ENCODE data around the gene SRSF12. TPM values are rescaled to one million over a fixed set of nuclear protein-coding genes. Genes with fewer than 3 reads are reported as not detected.
A peak's percentile ranks its signal among the peaks of the same experiment; 100 is the strongest.

The SRSF12 gene
- total RNA-seq (1 to 10 TPM in 2 of 6 donors, under 1 TPM in 4; 0.37 to 1.6 (median 0.55) TPM), polyA plus RNA-seq (1 to 10 TPM; 1.0 to 1.4 TPM)

- FAIRE-seq: no peak
- intact Hi-C loops (cut with DNase I): loop anchor here in 1 of 3 donors (10.0 kb wide), 1 partner anchor 127 kb away; no protein-coding TSS in a partner anchor
- peak within 1 kb of the TSS in 2 of 4 donors; percentile 47 to 53 for H3K27ac ChIP-seq
- no peaks in the 10 kb centered on the region for H3K9me3 ChIP-seq
- 0 to 1% methylated on average over 78 to 106 of the region's 106 CpGs for WGBS, 2 donors
- H3K4me3 ChIP-seq: peak within 1 kb of the TSS; percentile 31 to 75 (median 56)
- no peaks in the 10 kb centered on the region for H3K4me1 ChIP-seq
- H3K36me3 ChIP-seq: no peaks in the 10 kb centered on the region
- peak; percentile 81 to 89 (median 86) for ATAC-seq
- DNase-seq: peak; percentile 18 to 82 (median 44)
- no peaks in the 10 kb centered on the region for H3K27me3 ChIP-seq
- TF ChIP-seq CTCF (IDR thresholded peaks at IDR 0.05): no peak
These were observed at the start of gene SRSF12 for GRCh38 chr6:89117211-89118108. SRSF12 (minus strand) TSS chr6:89118071; CDS start chr6:89117887, 184 bp downstream.

DNA sequence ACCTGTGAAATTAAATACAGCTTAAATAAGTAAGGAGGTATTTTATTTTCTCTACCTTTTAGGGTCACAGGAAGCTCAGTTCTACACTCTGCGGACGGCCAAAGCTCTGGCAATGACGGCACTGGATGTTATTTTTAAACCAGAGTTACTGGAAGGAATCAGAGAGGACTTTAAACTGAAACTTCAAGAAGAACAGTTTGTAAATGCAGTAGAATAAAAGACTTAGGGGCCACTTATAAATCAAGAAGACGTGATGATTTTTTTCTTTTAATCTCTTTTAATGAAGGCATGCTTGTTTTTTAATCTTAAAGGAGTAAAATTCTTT lies 44.1 kb upstream of the SRSF12 start:
- no peak for TF ChIP-seq CTCF (IDR thresholded peaks at IDR 0.05)
- no peak for DNase-seq
- Histone ChIP-seq H3K4me1 (no peaks in the 10 kb centered on the region), H3K36me3 (peaks cover 0 to 29% (median 15%) of the 10 kb centered on the region in 3 donors), H3K27ac (no peak overlapping the region), H3K27me3 (no peaks in the 10 kb centered on the region), H3K9me3 (no peaks in the 10 kb centered on the region), H3K4me3 (no peak overlapping the region)
- FAIRE-seq: peak; percentile 82
- intact Hi-C loops (cut with DNase I): no loop called here
- ATAC-seq: peak in 1 of 4 donors; percentile 42
- WGBS, 2 donors: 86 to 89% methylated on average over 4 of the region's 4 CpGs

DNA sequence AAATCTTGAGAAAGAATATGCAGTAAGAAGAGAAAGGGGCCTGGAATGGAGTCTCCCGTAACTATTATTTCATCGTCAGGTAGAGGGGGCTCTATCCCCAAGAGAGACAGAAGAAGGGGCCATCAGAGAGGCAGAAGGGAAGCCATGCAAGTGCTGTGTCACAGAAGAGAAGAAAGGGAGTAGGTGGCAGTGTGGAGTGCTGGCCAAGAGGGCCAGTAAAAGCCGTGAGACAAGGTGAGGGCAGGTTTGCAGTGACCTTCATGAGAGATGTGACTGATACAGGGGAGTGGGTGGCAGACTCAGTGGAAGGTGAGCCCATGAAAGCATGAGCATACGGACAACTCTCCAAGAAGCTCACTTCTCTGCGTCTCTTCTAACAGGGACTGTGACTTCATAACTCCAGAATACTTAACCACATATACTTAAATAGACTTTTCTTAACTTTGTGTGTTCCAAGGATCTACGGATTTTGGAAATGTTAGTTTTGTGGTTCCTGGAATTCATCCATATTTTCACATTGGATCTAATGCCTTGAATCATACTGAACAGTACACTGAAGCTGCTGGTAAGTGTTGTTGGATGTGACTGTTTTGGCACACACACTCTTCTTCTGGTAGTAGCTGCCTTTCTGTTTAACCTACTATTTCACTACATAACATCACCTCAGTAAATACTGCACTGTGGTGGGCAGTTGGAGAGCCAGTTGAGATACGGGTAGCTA lies 43.6 kb upstream of the SRSF12 start:
- WGBS, 2 donors: 77 to 78% methylated on average over 7 of the region's 7 CpGs
- Histone ChIP-seq H3K36me3 (peaks cover 0 to 29% (median 15%) of the 10 kb centered on the region in 3 donors), H3K27me3 (no peaks in the 10 kb centered on the region), H3K9me3 (no peaks in the 10 kb centered on the region), H3K4me3 (no peak overlapping the region), H3K4me1 (no peaks in the 10 kb centered on the region), H3K27ac (no peak overlapping the region)
- no peak for TF ChIP-seq CTCF (IDR thresholded peaks at IDR 0.05)
- ATAC-seq (peak in 1 of 4 donors; percentile 44), DNase-seq (no peak), FAIRE-seq (peak; percentile 5)
- intact Hi-C loops (cut with DNase I): no loop called here

- Histone ChIP-seq H3K4me3 (no peak overlapping the region), H3K4me1 (no peaks in the 10 kb centered on the region), H3K9me3 (no peaks in the 10 kb centered on the region), H3K27me3 (no peaks in the 10 kb centered on the region), H3K27ac (no peak overlapping the region), H3K36me3 (peaks cover 0 to 29% (median 15%) of the 10 kb centered on the region in 3 donors)
- no peak for TF ChIP-seq CTCF (IDR thresholded peaks at IDR 0.05)
- ATAC-seq: no peak
- WGBS, 2 donors: 92 to 95% methylated on average over 4 of the region's 4 CpGs
- DNase-seq: no peak
- intact Hi-C loops (cut with DNase I): no loop called here
- no peak for FAIRE-seq
These were observed 42.6 kb upstream of the SRSF12 start for GRCh38 chr6:89160331-89161092.
